ENCODE data around the gene ICOS. TPM values are rescaled to one million over a fixed set of nuclear protein-coding genes. Genes with fewer than 3 reads are reported as not detected.
"Not testable (repeated sequence)": the region's sequence is repeated elsewhere in the genome, so short reads cannot be mapped to it uniquely, and the experiment has no call there.

The ICOS gene
- total RNA-seq, 1 donor from 2014 or later = 0.18 TPM

DNA sequence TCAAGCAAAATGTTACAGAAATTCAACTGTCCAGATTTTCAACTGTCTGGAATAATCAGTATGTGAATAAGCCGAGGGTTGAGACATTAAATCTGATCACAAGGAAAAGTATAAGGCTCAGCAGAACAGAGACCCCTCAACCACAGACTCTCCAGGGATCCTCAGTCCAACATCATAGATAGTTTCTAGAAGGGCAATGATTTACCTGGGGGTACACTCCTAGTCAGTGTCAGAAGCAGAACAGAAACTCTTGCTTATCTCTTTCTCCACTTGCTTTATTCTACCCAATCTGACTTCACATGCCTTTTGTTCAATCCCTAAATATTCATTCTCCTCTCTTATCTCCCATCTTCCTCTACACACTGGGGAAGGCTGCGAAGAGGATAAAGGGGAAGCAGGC is 36.4 kb downstream of the ICOS start:
- DNase-seq (ENCODE audit: low spot score) (no peak), ATAC-seq (no peak)

DNA sequence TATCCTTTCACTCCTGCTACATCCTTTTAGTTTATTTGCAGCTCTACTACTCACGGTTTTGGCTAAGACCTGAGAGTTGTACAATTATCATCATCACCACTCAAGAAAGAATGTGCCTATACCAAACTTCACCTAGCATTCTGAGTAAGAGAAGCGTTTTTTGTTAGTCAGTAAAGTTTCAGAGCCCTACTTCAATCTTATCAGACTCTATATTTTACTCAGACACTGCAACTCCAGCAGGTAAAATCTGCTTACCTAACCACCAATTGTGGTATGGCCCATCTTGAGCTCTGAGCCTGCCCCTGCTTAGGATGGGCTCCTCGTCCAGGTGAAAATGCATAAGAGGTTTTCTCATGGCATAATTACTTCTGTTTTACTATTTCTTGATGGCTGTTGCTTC is 37.1 kb downstream of the ICOS start:
- ATAC-seq = no peak
- DNase-seq (ENCODE audit: low spot score) = no peak

DNA sequence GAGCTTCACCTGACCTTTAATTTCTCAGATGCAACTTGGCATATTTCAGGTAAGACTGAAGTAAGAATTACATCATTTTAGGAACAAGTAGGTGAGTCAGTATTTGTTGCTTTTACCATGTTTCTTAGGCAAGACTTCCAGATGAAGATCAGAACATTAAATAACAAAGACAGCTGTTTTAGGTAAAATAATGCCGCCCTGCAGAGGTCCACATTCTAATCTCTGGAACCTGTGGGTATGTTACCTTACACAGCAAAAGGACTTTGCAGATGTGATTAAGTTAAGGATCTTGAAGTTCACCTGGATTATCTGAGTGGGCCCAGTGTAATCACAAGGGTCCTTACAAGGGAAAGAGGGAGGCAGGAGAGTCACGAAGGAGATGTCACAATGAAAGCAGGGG is 39.3 kb downstream of the ICOS start:
- ATAC-seq (no peak), DNase-seq (ENCODE audit: low spot score) (no peak)

DNA sequence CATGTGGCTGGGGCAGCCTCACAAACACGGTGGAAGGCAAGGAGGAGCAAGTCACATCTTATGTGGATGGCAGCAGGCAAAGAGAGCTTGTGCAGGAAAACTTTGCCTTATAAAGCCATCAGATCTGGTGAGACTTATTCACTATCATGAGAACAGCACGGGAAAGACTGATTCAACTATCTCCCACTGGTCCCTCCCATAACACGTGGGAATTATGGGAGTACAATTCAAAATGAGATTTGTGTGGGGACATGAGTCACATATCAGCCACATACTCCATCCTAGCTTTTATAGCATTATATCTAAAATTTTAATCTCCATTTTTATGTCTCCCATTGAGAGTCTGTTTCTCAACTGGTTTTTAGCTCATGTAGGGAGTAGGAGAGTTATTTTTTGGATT is 45.7 kb downstream of the ICOS start:
- no peak for ATAC-seq
- DNase-seq (ENCODE audit: low spot score) = no peak

DNA sequence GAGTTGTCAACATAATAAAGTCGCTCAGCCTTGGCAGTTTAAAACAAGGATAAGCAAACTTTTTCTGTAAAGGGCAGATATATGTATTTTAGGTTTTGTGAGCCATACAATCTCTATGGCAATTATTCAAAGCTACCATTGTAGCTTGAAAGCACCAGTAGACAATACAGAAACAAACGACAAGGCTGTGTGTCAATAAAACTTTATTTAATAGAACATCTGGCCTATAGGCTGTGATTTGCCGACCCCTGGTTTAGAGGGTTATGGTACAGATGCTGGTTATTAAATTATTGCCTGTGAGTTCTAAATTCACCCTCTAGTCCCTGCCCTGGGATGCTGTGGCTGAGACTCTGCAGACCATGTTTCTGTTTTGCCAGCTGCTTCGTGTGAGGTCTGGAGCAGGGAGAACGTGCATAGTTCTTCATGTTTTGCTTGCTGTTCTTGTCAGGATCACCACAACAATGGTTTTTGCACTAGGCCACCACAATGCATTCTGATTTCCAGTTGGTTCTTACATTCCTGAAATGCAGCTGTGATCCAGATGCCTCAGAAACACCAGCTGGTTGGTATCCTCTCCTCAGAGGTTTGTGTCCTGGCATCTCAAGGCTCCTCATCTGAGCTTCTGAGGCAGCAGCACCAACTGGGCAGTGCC is 46.6 kb downstream of the ICOS start:
- ATAC-seq (no peak), DNase-seq (ENCODE audit: low spot score) (no peak)

DNA sequence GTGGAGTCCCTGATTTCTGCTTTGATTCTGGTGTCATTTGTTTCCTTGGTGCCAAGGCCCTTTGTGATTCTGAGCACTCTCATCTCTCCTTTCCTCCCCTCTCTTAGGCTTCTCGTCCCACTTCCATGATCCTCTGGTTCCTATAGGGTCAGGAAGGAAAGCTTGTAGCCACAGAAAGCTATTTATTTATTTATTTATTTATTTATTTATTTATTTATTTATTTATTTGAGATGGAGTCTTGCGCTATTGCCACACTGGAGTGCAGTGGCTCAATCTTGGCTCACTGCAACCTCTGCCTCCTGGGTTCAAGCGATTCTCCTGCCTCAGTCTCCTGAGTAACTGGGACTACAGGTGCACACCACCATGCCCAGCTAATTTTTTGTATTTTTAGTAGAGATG is 49.4 kb downstream of the ICOS start:
- not testable (repeated sequence) for ATAC-seq; DNase-seq (ENCODE audit: low spot score)

DNA sequence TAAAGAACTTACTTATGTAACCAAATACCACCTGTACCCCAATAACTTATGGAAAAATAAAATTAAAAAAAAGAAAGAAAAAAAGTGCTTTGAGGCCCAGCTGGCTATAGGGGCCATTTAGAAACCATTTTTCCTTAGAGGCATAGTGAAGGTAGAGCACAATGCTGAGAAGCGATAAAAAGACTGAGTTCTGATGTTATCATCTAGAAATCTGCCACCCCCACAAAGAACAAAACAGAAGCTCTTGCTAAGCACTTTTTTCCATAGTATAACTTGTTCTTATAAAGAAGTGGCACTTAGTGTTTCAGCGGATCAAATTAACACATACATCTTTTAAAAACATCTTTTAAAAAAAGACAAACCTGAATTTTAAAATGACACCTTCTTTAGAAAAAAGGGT is 51.4 kb downstream of the ICOS start:
- no peak for ATAC-seq
- DNase-seq (ENCODE audit: low spot score) = no peak

DNA sequence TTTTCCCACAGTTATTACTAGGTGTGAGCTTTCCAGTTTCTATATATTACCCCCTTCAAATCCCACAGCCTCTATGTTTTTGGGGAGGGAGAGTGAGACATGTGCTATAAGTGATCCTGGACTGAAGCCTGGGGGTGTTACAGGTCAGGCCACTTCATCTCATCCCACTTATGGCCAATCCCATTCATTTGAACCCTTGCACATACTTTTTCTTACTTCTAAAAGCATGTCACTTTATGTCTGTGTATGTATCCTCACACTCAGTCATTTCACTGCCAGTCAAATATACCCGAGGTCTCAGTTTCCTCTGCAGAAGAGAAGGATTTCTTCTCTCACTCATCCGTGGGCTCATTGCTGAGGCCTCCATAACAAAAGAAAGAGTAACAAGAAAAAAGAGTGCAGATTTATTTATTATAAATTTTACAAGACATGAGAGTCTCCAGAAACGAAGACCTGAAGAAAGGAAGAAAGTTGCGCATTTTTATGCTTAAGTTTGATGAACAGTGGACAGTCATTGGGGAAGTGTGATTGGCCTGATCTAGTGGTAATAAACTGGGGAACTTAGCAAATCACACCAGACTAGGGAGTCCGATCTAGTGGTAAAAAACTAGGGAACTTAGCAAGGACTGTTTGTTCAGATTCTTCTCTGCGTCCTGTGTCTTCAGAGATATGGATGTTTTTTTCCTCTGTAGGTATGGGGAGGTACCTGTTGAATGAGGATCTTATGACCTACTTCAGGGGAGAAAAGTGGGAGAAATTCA is 52.1 kb downstream of the ICOS start:
- DNase-seq (ENCODE audit: low spot score) (no peak), ATAC-seq (no peak)

DNA sequence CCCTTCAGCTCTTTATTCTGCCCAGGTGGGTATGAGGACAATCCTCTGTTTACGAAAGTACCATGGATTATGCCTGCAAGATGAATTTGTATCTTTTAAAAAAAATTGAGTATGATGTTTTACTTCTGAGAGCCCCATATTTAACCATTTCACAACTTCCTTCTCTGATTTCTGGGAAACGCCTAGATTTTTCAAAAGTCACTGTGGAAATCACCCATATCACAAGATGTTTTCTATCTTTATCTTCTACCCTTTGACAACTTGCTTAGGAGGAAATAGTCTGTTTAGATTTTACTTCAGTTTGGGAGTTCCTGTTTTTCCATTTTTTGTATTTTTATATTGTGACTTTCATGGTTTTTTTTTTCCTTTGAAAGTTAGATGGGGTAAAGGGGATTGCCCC is 53.0 kb downstream of the ICOS start:
- DNase-seq (ENCODE audit: low spot score) (no peak), ATAC-seq (no peak)

DNA sequence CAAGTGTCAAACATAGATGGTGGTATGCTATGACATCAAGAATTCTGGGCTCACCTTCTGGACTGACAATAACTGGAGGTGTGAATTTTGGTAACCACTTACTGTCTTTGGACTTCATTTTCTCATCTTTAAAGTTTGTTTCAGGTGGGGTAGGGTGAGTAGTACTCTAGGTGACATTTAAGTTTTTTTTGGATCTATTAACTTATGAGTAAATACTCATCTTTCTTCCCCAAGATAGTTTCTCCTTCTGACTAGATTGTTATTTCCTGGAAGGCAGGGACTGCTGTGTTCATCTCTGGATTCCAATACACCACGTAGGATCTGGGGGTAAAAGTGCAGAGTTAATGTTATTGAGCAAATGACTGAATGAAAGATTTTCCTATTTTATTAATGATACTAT is 55.9 kb downstream of the ICOS start:
- no peak for ATAC-seq

DNA sequence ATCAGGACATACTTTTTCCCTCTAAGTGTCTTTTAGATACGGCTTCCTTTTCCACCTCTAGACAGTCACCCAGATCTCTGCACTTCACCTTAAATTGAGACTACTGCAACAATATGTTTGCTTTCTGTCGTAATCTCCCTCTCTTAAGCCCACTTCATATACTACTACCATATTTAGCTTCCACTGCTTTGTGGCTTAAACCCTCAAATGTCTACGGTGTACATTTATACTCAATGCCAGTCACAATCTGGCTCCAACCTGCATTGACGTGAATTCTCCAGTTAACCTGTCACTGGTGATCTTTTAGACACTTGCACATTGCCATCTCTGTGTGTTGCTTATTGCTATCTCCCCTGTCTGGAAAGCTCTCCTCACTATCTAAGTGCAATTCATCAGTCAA is 56.4 kb downstream of the ICOS start:
- ATAC-seq (no peak), DNase-seq (ENCODE audit: low spot score) (no peak)

More for the DNA sequence above, 55.9 kb downstream of the ICOS start:
- no peak for DNase-seq (ENCODE audit: low spot score)

DNA sequence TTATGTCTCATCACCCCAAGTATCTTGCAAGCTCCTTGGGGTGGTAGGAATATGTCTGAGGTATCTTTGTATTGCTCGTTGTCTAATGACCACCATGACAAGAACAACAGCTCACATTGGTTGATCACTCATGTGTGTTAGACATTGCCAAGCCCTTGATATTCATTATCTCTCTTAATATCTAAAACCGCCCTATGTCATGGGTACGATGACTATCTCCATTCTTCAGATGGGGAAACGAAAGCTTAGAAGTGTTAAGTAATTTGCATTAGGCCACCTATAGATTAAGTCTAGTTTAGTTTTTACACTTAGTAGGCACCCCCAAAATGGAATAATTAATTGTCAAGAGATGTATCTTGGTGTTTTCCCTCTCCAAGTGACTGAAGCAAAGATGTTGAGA is 57.0 kb downstream of the ICOS start:
- ATAC-seq (no peak), DNase-seq (ENCODE audit: low spot score) (no peak)

DNA sequence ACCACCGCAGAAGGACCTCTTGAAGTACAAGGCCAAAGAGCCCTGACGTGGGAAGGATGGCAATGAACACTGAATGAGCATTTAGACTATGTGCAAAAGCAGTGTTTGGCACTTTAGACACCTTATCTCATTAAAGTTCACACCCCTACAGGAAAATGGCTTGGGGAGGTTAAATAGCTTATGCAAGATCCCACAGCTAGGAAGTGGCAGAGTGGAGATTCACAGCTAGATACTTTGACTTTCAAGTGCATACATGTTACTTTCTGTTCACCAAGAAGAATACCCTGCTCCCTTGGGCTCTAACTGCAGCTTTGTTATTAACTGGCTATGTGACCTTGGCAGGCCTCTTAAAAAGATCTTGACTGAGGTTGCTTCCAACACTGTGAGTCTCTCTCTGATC is 58.2 kb downstream of the ICOS start:
- no peak for ATAC-seq
- no peak for DNase-seq (ENCODE audit: low spot score)

DNA sequence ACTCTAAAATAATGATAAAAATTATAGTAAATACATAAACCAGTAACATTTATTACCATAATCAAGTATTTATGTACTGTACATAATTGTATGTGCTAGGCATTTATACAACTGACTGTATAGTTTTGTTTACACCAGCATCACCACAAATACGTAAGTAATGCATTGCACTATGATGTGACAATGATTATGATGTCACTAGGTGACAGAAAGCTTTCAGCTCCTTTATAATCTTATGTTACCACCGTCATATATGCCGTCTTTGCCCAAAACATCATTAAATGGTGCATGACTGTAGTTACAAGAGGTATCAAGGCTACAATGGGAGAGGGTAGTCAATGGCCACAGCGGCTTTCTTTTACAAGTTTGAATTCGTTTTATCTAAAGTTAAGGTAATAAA is 60.1 kb downstream of the ICOS start:
- DNase-seq (ENCODE audit: low spot score) (no peak), ATAC-seq (no peak)

DNA sequence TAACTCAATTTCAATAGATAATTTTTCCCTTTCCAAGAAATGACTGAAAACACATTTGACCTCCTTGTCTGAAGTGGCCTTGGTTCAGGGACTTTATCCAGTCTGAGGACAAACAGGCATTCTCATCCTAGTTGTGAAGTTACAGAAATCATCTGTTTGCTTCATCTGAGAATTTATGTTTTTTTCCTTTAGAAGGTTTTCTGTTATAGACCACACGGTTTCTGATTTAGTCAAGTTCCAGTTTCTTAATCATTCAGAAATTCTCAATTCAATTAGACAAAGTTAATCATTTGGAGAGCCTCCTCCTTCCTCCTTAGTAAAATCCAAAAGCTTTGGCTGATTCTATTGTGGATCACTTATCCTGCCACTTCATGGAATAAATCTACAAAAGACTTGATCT is 60.9 kb downstream of the ICOS start:
- ATAC-seq = no peak

DNA sequence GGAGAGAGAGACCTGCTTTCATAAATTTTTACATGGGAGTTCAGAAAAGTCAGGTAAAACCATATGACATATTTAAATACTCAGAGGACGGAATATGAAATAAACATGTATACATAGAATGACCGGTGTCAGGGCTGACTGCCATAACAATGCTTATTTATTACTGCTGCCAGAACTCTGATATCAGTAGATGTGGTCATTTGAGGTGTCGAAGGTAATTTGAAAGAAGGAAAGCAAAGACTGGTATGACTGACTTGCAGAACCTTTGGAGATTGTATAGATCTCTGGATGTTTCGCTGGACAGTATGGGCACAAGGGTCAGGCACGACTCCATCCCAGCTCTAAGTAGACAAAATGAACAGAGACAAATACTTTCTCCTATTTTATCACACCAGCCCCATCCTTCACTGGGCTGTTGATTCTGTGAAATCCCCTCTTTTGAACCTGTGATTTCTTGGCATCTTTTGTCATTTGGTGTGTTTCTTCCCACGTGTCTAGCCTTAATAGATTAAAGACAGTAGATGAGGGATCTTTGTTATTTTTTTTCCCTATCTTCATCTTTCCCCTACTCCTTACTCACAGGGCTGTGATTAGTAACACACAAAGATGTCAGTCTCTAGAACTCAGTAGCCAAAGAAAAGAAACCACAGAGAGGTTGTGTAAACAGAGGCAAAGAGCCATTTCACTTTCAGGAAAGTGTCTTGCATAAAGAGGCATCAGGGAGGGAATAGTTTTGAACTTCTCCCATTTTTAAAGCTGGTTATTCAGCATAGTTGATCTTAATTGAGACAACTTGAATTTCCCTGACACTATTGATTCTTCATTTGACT is 61.6 kb downstream of the ICOS start:
- DNase-seq (ENCODE audit: low spot score) = no peak
- ATAC-seq = no peak

More for the DNA sequence above, 60.9 kb downstream of the ICOS start:
- DNase-seq (ENCODE audit: low spot score) = no peak

DNA sequence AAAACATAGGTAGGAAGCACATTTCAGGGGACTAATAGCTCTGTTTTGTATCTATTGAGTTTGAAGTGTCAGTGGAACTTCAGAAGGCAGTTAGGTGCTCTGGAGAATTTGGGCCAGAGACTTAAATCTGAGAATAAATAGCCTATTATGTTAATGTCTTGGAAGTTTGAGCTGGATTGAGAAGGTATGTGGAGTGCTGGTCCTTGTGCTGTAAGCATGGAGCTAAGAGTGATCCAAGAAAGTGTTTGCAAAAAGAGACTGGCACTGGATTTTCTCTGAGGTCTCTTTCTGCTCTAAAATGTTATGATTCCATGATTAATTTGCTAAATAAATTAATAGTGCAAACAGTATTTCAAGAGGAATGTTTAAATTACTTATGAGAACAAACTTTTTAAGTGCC is 63.3 kb downstream of the ICOS start:
- DNase-seq (ENCODE audit: low spot score) (no peak), ATAC-seq (no peak)

DNA sequence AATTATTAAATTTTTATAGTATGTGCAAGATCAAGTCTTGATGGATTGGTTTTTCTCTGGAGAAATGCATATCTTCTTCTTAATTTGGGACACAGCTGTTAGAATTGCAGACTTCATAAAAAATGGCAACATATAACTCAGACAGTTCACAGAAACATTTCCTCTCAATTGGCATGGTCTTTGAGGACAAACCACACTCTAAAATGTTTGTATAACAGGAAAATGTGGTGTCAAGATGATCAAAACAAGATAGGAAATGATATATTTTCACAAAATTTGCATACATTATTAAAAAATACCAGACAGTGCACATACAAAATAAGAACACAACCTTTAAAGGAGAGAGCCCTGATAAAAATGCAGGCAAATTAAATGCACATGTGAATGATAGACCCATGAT is 63.9 kb downstream of the ICOS start:
- ATAC-seq (no peak), DNase-seq (ENCODE audit: low spot score) (no peak)

DNA sequence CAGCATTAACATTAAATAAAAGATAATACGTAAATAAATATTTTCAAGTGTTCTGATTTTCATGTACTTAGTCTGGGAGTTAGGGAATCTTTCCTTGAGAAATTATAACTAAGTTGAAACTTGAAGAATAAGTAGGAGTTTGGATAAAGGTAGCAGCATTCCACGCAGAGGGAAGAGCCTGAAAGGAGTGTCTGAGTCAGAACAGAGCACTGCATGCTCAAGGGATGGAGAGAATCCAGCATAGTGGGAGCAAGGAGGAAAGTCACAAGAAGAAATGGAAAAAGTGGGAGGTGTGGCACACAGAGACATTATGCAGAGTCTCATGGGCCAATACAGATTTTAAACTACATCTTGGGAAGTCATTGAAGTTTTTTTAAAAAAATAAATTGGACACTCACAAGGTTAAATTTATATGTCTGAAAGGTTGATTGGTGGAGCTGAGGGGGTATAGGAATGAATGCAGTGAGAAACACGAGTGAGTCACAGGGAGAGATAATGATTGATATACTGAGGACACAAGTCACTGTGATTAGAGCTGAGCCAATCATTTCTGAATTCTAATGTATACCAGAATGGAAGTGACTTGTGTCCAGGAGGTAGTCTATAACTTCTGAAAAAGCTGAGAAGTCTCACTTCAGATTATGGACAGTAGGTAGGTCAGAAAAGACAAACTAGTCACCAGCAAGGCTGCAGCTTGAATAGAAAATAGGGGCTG is 66.9 kb downstream of the ICOS start:
- ATAC-seq (no peak), DNase-seq (ENCODE audit: low spot score) (no peak)

DNA sequence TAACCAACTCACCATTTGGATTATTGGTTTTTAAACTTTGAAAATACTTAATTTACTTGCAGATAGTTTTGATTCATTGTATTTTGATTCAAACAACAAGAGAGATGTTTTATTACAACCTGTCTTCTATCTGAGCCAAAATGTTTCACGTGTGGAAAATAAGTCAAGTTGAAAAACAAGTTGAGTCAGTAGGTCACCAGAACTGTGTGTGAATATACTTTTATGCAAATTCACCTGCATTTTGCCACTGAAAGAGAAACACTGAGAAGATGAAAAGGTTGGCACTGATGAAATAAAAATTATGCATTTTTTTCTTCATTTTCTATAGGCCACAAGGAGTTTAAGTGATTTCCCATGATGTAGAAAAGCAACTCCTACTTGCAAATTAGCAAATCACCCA is 68.3 kb downstream of the ICOS start:
- no peak for DNase-seq (ENCODE audit: low spot score)

More for the DNA sequence above, 68.3 kb downstream of the ICOS start:
- no peak for ATAC-seq

Measured in left lobe of liver (tissue), 2 donors.